HEK293 (cell line): ENCODE results near the gene ATRNL1.

Source experiments
- CTCF ChIA-PET: fragments of 350-600 bp; formaldehyde crosslinking; extraction: SDS; loops from one replicate; lab custom pipeline; 2021; ENCODE audit warnings: antibody characterized with exemption; lab: Yijun Ruan, JAX
- POLR2A ChIA-PET: fragments of 300-600 bp; formaldehyde crosslinking; extraction: SDS; loops from one replicate; lab custom pipeline; 2020; ENCODE audit warnings: antibody characterized with exemption, inconsistent platforms; lab: Yijun Ruan, JAX
- H3K27ac ChIP-seq: fragments of 200-500 bp; sonication (Bioruptor generic); 2 replicates; pipeline ENCODE4 v1.5.1; 2014; ENCODE audit warnings: low read depth, low read length, control low read depth, inconsistent platforms; ENCODE audit errors: extremely low read depth
- H3K36me3 ChIP-seq, 2 experiments: fragments of 200-500 bp in 1 of 2; sonication (Bioruptor generic) in 1 of 2; 1 replicate in 1 of 2; 2 replicates in 1 of 2; pipeline ENCODE4 v1.5.1; 2014 to 2017; ENCODE audit warnings: inconsistent platforms in 2 of 2, low read length in 2 of 2; ENCODE audit not compliant: control insufficient read depth in 2 of 2, insufficient read depth in 1 of 2
- H3K4me1 ChIP-seq: fragments of 200-500 bp; sonication (Bioruptor generic); 2 replicates; pipeline ENCODE4 v1.5.1; 2014; ENCODE audit warnings: mild to moderate bottlenecking, low read length, inconsistent platforms; ENCODE audit not compliant: control insufficient read depth, insufficient read depth
- H3K4me3 ChIP-seq: 2 replicates; pipeline ENCODE4 v1.5.1; 2011; ENCODE audit warnings: low read depth, mild to moderate bottlenecking, control low read depth, low read length, moderate library complexity
- H3K9me3 ChIP-seq: fragments of 200-500 bp; sonication (Bioruptor generic); 2 replicates; pipeline ENCODE4 v1.5.1; 2014; ENCODE audit warnings: low read depth, low read length, inconsistent platforms; ENCODE audit not compliant: control insufficient read depth, insufficient read depth
- FEZF1 ChIP-seq: fragments of 450-650 bp; formaldehyde crosslinking; IDR thresholded peaks from 2 replicates; pipeline ENCODE4 v1.5.1; 2016; ENCODE audit warnings: missing biosample characterization, missing genetic modification characterization
- GFI1B ChIP-seq: fragments of 450-650 bp; formaldehyde crosslinking; IDR thresholded peaks from 2 replicates; pipeline ENCODE4 v1.5.1; 2016; ENCODE audit warnings: missing biosample characterization, missing genetic modification characterization
- GLI2 ChIP-seq: fragments of 450-650 bp; formaldehyde crosslinking; IDR thresholded peaks from 2 replicates; pipeline ENCODE4; 2017; ENCODE audit warnings: missing biosample characterization, missing genetic modification characterization, low read depth, borderline replicate concordance
- HOXD13 ChIP-seq: sonication (generic); formaldehyde crosslinking; IDR thresholded peaks from 2 replicates; pipeline ENCODE4 v1.8.0; 2022; ENCODE audit warnings: missing genetic modification reagents, borderline replicate concordance
- MEIS1 ChIP-seq: sonication (generic); formaldehyde crosslinking; IDR thresholded peaks from 2 replicates; pipeline ENCODE4 v1.8.1; 2022; ENCODE audit warnings: missing genetic modification reagents, mild to moderate bottlenecking, borderline replicate concordance
- SETDB1 ChIP-seq: IDR thresholded peaks from one replicate; pipeline ENCODE4 v1.6.1; 2017; ENCODE audit warnings: mild to moderate bottlenecking, low read length, moderate library complexity, mixed read lengths; ENCODE audit not compliant: insufficient read length
- YY2 ChIP-seq: fragments of 450-650 bp; formaldehyde crosslinking; IDR thresholded peaks from 2 replicates; pipeline ENCODE4 v1.5.1; 2016; ENCODE audit warnings: missing biosample characterization, missing genetic modification characterization
- ZBTB1 ChIP-seq: fragments of 450-650 bp; formaldehyde crosslinking; IDR thresholded peaks from 2 replicates; pipeline ENCODE4 v1.5.1; 2016; ENCODE audit warnings: missing biosample characterization, missing genetic modification characterization
- ZFP37 ChIP-seq: fragments of 450-650 bp; formaldehyde crosslinking; IDR thresholded peaks from 2 replicates; pipeline ENCODE4 v1.5.1; 2016; ENCODE audit warnings: missing biosample characterization, missing genetic modification characterization
- ZNF174 ChIP-seq: fragments of 450-650 bp; formaldehyde crosslinking; IDR thresholded peaks from 2 replicates; pipeline ENCODE4 v1.5.0; 2017; ENCODE audit warnings: missing biosample characterization, mild to moderate bottlenecking, missing genetic modification characterization
- ZNF19 ChIP-seq: fragments of 450-650 bp; formaldehyde crosslinking; IDR thresholded peaks from 2 replicates; pipeline ENCODE4; 2016; ENCODE audit warnings: missing biosample characterization, missing genetic modification characterization, low read depth
- ZNF350 ChIP-seq: fragments of 450-650 bp; formaldehyde crosslinking; IDR thresholded peaks from 2 replicates; pipeline ENCODE4 v1.5.0; 2017; ENCODE audit warnings: missing biosample characterization, mild to moderate bottlenecking, missing genetic modification characterization
- ZNF366 ChIP-seq: fragments of 450-650 bp; formaldehyde crosslinking; conservative IDR thresholded peaks from 2 replicates; pipeline ENCODE4 v1.5.1; 2016; ENCODE audit warnings: missing biosample characterization, missing genetic modification characterization
- ZNF555 ChIP-seq: fragments of 450-650 bp; formaldehyde crosslinking; conservative IDR thresholded peaks from 2 replicates; pipeline ENCODE4 v1.5.1; 2017; ENCODE audit warnings: missing biosample characterization, mild to moderate bottlenecking, missing genetic modification characterization, inconsistent platforms
- ZNF558 ChIP-seq: fragments of 450-650 bp; formaldehyde crosslinking; IDR thresholded peaks from 2 replicates; pipeline ENCODE4 v1.5.1; 2016; ENCODE audit warnings: missing biosample characterization, missing genetic modification characterization
- ZNF560 ChIP-seq: fragments of 450-650 bp; formaldehyde crosslinking; IDR thresholded peaks from 2 replicates; pipeline ENCODE4 v1.5.1; 2017; ENCODE audit warnings: missing biosample characterization, missing genetic modification characterization, borderline replicate concordance
- ZNF610 ChIP-seq: fragments of 450-650 bp; formaldehyde crosslinking; IDR thresholded peaks from 2 replicates; pipeline ENCODE4 v1.5.1; 2016; ENCODE audit warnings: missing biosample characterization, missing genetic modification characterization, borderline replicate concordance
- ZNF621 ChIP-seq: fragments of 450-650 bp; formaldehyde crosslinking; IDR thresholded peaks from 2 replicates; pipeline ENCODE4 v1.5.1; 2017; ENCODE audit warnings: missing biosample characterization, missing genetic modification characterization
- ZNF76 ChIP-seq: fragments of 450-650 bp; formaldehyde crosslinking; IDR thresholded peaks from 2 replicates; pipeline ENCODE4; 2016; ENCODE audit warnings: low read depth, missing biosample characterization, missing genetic modification characterization, borderline replicate concordance
- TF ChIP-seq, protein P1 (sequence below): fragments of 450-650 bp; formaldehyde crosslinking; IDR thresholded peaks from 2 replicates; pipeline ENCODE4 v1.5.1; 2016; ENCODE audit warnings: missing biosample characterization, missing genetic modification characterization
- TF ChIP-seq, protein P2 (sequence below): fragments of 450-650 bp; formaldehyde crosslinking; IDR thresholded peaks from 2 replicates; pipeline ENCODE4 v1.5.1; 2016; ENCODE audit warnings: missing biosample characterization, missing genetic modification characterization
- TF ChIP-seq, protein P3 (sequence below): fragments of 450-650 bp; formaldehyde crosslinking; IDR thresholded peaks from 2 replicates; pipeline ENCODE4 v1.5.1; 2017; ENCODE audit warnings: missing biosample characterization, missing genetic modification characterization
- TF ChIP-seq, protein P4 (sequence below): fragments of 450-650 bp; formaldehyde crosslinking; IDR thresholded peaks from 2 replicates; pipeline ENCODE4 v1.5.1; 2016; ENCODE audit warnings: missing biosample characterization, missing genetic modification characterization
- TF ChIP-seq, protein P5 (sequence below): fragments of 450-650 bp; formaldehyde crosslinking; IDR thresholded peaks from 2 replicates; pipeline ENCODE4 v1.5.1; 2017; ENCODE audit warnings: missing biosample characterization, missing genetic modification characterization
- TF ChIP-seq, protein P6 (sequence below): fragments of 450-650 bp; formaldehyde crosslinking; IDR thresholded peaks from 2 replicates; pipeline ENCODE4 v1.5.1; 2017; ENCODE audit warnings: missing biosample characterization, missing genetic modification characterization

ATRNL1 gene

DNA sequence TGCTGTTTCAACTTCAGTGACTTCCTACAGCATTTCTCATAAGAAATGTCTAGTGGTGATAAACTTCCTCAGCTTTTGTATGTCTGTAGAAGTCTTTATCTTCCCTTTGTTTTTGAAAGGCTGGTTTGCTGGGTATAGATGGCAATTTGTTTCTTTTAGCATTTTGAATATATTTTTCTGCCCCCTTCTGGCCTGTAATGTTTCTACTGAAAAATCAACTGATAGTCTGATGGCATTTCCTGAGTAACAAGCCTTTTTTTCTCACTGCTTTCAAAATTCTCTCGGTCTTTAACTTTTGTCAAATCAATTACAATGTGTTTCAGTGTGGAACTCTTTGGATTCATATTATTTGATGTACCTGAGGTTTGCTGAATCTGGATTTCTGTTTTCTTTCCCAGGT is 487.1 kb downstream of the ATRNL1 start (continued):
- TF ChIP-seq, protein P1, sequence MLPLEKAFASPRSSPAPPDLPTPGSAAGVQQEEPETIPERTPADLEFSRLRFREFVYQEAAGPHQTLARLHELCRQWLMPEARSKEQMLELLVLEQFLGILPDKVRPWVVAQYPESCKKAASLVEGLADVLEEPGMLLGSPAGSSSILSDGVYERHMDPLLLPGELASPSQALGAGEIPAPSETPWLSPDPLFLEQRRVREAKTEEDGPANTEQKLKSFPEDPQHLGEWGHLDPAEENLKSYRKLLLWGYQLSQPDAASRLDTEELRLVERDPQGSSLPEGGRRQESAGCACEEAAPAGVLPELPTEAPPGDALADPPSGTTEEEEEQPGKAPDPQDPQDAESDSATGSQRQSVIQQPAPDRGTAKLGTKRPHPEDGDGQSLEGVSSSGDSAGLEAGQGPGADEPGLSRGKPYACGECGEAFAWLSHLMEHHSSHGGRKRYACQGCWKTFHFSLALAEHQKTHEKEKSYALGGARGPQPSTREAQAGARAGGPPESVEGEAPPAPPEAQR (tag by site-specific recombination), result no peak
- TF ChIP-seq ZFP37 (tag by site-specific recombination), result no peak

DNA sequence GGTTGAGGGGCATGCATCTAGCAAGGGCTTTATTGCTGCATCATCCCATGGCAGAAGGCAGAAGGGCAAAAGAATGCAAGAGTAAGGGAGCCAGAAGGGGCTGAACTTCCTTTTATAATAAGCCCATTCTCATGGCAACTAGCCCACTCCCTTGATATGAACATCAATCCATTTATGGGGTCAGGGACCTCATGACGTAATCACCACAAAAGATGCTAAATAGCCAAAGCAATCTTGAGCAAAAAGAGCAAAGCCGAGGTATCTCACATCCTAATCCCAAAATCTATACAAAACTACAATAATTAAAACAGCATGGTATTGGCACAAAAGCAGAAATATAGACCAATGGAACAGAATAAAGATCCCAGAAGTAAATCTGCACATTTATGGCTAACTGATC is 499.9 kb downstream of the ATRNL1 start:
- Histone ChIP-seq H3K9me3 (no peaks in the 10 kb centered on the region), H3K27ac (no peak overlapping the region), H3K4me1 (no peaks in the 10 kb centered on the region)
- CTCF ChIA-PET, result no interaction called here
- POLR2A ChIA-PET, result no interaction called here
- TF ChIP-seq FEZF1 (tag by site-specific recombination) (no peak), HOXD13 (CRISPR knock-in tag) (no peak), ZNF19 (tag by site-specific recombination) (no peak), ZNF174 (tag by site-specific recombination) (no peak), ZNF560 (tag by site-specific recombination) (no peak), ZNF366 (tag by site-specific recombination) (no peak), ZBTB1 (tag by site-specific recombination) (no peak), ZNF350 (no peak), YY2 (tag by site-specific recombination) (no peak), ZNF555 (no peak), ZNF621 (no peak)
- TF ChIP-seq, protein P2, sequence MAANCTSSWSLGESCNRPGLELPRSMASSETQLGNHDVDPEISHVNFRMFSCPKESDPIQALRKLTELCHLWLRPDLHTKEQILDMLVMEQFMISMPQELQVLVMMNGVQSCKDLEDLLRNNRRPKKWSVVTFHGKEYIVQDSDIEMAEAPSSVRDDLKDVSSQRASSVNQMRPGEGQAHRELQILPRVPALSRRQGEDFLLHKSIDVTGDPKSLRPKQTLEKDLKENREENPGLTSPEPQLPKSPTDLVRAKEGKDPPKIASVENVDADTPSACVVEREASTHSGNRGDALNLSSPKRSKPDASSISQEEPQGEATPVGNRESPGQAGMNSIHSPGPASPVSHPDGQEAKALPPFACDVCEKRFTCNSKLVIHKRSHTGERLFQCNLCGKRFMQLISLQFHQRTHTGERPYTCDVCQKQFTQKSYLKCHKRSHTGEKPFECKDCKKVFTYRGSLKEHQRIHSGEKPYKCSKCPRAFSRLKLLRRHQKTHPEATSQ, result no peak
- TF ChIP-seq, protein P3, sequence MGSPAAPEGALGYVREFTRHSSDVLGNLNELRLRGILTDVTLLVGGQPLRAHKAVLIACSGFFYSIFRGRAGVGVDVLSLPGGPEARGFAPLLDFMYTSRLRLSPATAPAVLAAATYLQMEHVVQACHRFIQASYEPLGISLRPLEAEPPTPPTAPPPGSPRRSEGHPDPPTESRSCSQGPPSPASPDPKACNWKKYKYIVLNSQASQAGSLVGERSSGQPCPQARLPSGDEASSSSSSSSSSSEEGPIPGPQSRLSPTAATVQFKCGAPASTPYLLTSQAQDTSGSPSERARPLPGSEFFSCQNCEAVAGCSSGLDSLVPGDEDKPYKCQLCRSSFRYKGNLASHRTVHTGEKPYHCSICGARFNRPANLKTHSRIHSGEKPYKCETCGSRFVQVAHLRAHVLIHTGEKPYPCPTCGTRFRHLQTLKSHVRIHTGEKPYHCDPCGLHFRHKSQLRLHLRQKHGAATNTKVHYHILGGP (tag by site-specific recombination), result no peak
- TF ChIP-seq, protein P4, sequence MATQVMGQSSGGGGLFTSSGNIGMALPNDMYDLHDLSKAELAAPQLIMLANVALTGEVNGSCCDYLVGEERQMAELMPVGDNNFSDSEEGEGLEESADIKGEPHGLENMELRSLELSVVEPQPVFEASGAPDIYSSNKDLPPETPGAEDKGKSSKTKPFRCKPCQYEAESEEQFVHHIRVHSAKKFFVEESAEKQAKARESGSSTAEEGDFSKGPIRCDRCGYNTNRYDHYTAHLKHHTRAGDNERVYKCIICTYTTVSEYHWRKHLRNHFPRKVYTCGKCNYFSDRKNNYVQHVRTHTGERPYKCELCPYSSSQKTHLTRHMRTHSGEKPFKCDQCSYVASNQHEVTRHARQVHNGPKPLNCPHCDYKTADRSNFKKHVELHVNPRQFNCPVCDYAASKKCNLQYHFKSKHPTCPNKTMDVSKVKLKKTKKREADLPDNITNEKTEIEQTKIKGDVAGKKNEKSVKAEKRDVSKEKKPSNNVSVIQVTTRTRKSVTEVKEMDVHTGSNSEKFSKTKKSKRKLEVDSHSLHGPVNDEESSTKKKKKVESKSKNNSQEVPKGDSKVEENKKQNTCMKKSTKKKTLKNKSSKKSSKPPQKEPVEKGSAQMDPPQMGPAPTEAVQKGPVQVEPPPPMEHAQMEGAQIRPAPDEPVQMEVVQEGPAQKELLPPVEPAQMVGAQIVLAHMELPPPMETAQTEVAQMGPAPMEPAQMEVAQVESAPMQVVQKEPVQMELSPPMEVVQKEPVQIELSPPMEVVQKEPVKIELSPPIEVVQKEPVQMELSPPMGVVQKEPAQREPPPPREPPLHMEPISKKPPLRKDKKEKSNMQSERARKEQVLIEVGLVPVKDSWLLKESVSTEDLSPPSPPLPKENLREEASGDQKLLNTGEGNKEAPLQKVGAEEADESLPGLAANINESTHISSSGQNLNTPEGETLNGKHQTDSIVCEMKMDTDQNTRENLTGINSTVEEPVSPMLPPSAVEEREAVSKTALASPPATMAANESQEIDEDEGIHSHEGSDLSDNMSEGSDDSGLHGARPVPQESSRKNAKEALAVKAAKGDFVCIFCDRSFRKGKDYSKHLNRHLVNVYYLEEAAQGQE (tag by site-specific recombination), result no peak
- TF ChIP-seq, all 188 proteins: peak for 0
- Histone ChIP-seq H3K4me3 (no peak overlapping the region), H3K36me3 (no peaks in the 10 kb centered on the region)

DNA sequence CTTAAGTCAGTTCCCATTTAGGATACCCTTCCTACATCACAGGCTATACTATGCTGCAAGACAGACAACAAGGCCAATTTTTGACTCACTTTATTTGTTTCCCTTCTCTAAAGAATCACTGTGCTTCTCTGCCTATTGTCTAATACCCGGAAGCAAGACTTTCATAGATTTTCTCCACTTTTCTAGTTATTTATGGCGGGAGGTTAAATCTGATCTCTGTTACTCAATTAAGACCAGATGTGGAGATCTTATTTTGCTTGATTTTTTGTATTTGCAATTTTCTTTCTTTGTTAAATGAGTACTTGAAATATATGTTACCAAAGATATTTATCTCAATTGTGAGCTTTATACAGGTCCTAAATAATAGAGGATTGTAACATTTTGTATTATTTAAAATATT is 511.5 kb downstream of the ATRNL1 start:
- ChIA-PET POLR2A (no interaction called here), CTCF (no interaction called here)
- H3K4me1 ChIP-seq, result no peaks in the 10 kb centered on the region
- no peak overlapping the region for H3K27ac ChIP-seq
- H3K36me3 ChIP-seq, result no peaks in the 10 kb centered on the region
- H3K9me3 ChIP-seq, result no peaks in the 10 kb centered on the region
- H3K4me3 ChIP-seq, result no peak overlapping the region
- TF ChIP-seq ZNF560 (tag by site-specific recombination), result no peak
- no peak for TF ChIP-seq ZNF558 (tag by site-specific recombination)
- TF ChIP-seq, protein P5, sequence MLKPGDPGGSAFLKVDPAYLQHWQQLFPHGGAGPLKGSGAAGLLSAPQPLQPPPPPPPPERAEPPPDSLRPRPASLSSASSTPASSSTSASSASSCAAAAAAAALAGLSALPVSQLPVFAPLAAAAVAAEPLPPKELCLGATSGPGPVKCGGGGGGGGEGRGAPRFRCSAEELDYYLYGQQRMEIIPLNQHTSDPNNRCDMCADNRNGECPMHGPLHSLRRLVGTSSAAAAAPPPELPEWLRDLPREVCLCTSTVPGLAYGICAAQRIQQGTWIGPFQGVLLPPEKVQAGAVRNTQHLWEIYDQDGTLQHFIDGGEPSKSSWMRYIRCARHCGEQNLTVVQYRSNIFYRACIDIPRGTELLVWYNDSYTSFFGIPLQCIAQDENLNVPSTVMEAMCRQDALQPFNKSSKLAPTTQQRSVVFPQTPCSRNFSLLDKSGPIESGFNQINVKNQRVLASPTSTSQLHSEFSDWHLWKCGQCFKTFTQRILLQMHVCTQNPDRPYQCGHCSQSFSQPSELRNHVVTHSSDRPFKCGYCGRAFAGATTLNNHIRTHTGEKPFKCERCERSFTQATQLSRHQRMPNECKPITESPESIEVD (tag by site-specific recombination), result no peak
- TF ChIP-seq GLI2 (tag by site-specific recombination), result no peak
- no peak for TF ChIP-seq ZNF610 (tag by site-specific recombination)
- TF ChIP-seq SETDB1, result no peak
- TF ChIP-seq ZNF76 (tag by site-specific recombination), result no peak
- no peak for TF ChIP-seq GFI1B
- TF ChIP-seq, protein P6, sequence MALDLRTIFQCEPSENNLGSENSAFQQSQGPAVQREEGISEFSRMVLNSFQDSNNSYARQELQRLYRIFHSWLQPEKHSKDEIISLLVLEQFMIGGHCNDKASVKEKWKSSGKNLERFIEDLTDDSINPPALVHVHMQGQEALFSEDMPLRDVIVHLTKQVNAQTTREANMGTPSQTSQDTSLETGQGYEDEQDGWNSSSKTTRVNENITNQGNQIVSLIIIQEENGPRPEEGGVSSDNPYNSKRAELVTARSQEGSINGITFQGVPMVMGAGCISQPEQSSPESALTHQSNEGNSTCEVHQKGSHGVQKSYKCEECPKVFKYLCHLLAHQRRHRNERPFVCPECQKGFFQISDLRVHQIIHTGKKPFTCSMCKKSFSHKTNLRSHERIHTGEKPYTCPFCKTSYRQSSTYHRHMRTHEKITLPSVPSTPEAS (tag by site-specific recombination), result no peak
- TF ChIP-seq MEIS1 (CRISPR knock-in tag), result no peak
